ENCODE measurements around the gene FAAH.

FAAH gene

GRCh38 chr1:46442317-46443161, 48.4 kb downstream of the FAAH start:
- TF ChIP-seq CTCF (conservative IDR thresholded peaks at IDR 0.05; ENCODE audit: low read depth, low read length): peak; percentile 83
- peak overlapping the region; percentile 51 for H3K4me3 ChIP-seq (ENCODE audit: low read depth, low read length)

GRCh38 chr1:46444466-46444865, 50.3 kb downstream of the FAAH start:
- H3K4me3 ChIP-seq (ENCODE audit: low read depth, low read length): no peak overlapping the region
- no peak for TF ChIP-seq CTCF (conservative IDR thresholded peaks at IDR 0.05; ENCODE audit: low read depth, low read length)
- no peak for DNase-seq (ENCODE audit: low read depth)

More at GRCh38 chr1:46442317-46443161, 48.4 kb downstream of the FAAH start:
- DNase-seq (ENCODE audit: low read depth): peak; percentile 88

GRCh38 chr1:46445773-46446256, 51.7 kb downstream of the FAAH start:
- H3K4me3 ChIP-seq (ENCODE audit: low read depth, low read length): no peak overlapping the region
- peak; percentile 28 for TF ChIP-seq CTCF (conservative IDR thresholded peaks at IDR 0.05; ENCODE audit: low read depth, low read length)
- no peak for DNase-seq (ENCODE audit: low read depth)

GRCh38 chr1:46446646-46447498, 52.8 kb downstream of the FAAH start:
- peak; percentile 80 for DNase-seq (ENCODE audit: low read depth)
- H3K4me3 ChIP-seq (ENCODE audit: low read depth, low read length): no peak overlapping the region
- TF ChIP-seq CTCF (conservative IDR thresholded peaks at IDR 0.05; ENCODE audit: low read depth, low read length): peak; percentile 98

GRCh38 chr1:46447499-46448108, 53.5 kb downstream of the FAAH start:
- H3K4me3 ChIP-seq (ENCODE audit: low read depth, low read length): no peak overlapping the region
- no peak for TF ChIP-seq CTCF (conservative IDR thresholded peaks at IDR 0.05; ENCODE audit: low read depth, low read length)

GRCh38 chr1:46448109-46448911, 54.2 kb downstream of the FAAH start:
- no peak for TF ChIP-seq CTCF (conservative IDR thresholded peaks at IDR 0.05; ENCODE audit: low read depth, low read length)
- DNase-seq (ENCODE audit: low read depth): no peak

More at GRCh38 chr1:46447499-46448108, 53.5 kb downstream of the FAAH start:
- no peak for DNase-seq (ENCODE audit: low read depth)

More at GRCh38 chr1:46448109-46448911, 54.2 kb downstream of the FAAH start:
- H3K4me3 ChIP-seq (ENCODE audit: low read depth, low read length): peak overlapping the region; percentile 38

Measured in choroid plexus epithelial cell (primary cell).